H1 (cell line): ENCODE results near the gene FRS2. TPM values are rescaled to one million over a fixed set of nuclear protein-coding genes. Genes with fewer than 3 reads are reported as not detected.

Experiments
- CTCF ChIP-seq, 3 experiments: IDR thresholded peaks; 1 replicate in 2 of 3; 2 replicates in 1 of 3; pipeline versions ENCODE4 v1.5.1 to v1.6.1; 2011; ENCODE audit warnings: low read length in 3 of 3, mild to moderate bottlenecking in 3 of 3, inconsistent platforms in 2 of 3, low read depth in 1 of 3, moderate library complexity in 1 of 3; ENCODE audit not compliant: insufficient read depth in 1 of 3; ENCODE audit errors: control extremely low read depth in 1 of 3
- KDM4A ChIP-seq: IDR thresholded peaks from one replicate; pipeline ENCODE4 v1.7.1; 2012; ENCODE audit warnings: low read depth, mild to moderate bottlenecking, moderate library complexity, low read length, inconsistent platforms; ENCODE audit not compliant: severe bottlenecking
- polyA plus RNA-seq, 7 experiments: library from polyadenylated mRNA; depleted of rRNA in 3 of 7; stranded (reverse) in 5 of 7; unstranded in 2 of 7; fragments of >200 nt in 5 of 7; fragments of 200-250 nt in 2 of 7; gene quantifications; 1 replicate in 5 of 7; 2 replicates in 1 of 7; 4 replicates in 1 of 7; pipeline versions ENCODE4 v1.2.1 to v1.2.3, GENCODE V29; 2011 to 2013; ENCODE audit warnings: missing spikeins in 2 of 7, mixed read lengths in 2 of 7
- total RNA-seq: library from RNA; stranded (reverse); fragmentation: NEBNext Ultra II Directional; extraction: Animal tissue kit (Norgen Biotek cat#: 25700); gene quantifications from 2 replicates; pipeline ENCODE4 v1.2.1, GENCODE V29; 2021

FRS2 gene
- total and polyA plus RNA-seq, 2 of the 8 experiments (the other 6 are each of a cell fraction or from before 2014, with no cell fraction given), result 10.3 to 35.8 TPM

GRCh38 chr12:69509308-69509736 is 39.1 kb downstream of the FRS2 start (continued):
- TF ChIP-seq CTCF (IDR thresholded peaks at IDR 0.05; ENCODE audit: control extremely low read depth in 1 of 3, insufficient read depth in 1 of 3, low read depth in 1 of 3, low read length in 3 of 3) (no peak), KDM4A (no peak)
- TF ChIP-seq, all 59 proteins: peak for 0
